SU-DHL-6 (cell line): ENCODE results near the gene PWP1.

ENCODE experiments used
- H2AFZ ChIP-seq: fragments of 200-600 bp; sonication (generic); 2 replicates; pipeline ENCODE4 v1.6.1; 2014; ENCODE audit warnings: low read depth, mild to moderate bottlenecking, moderate library complexity, mixed read lengths, antibody characterized with exemption, low read length; ENCODE audit not compliant: severe bottlenecking
- H3F3A ChIP-seq: fragments of 200-600 bp; shearing (Covaris generic); 2 replicates; pipeline ENCODE4 v1.6.0; 2016; ENCODE audit warnings: antibody characterized with exemption, mild to moderate bottlenecking; ENCODE audit not compliant: insufficient read depth
- H3K27ac ChIP-seq: fragments of 200-600 bp; sonication (generic); 2 replicates; pipeline ENCODE4 v1.5.1; 2016; ENCODE audit warnings: low read depth, mild to moderate bottlenecking, low read length, moderate library complexity, mixed read lengths
- H3K27me3 ChIP-seq: fragments of 200-600 bp; sonication (generic), shearing (Covaris generic); 2 replicates; pipeline ENCODE4 v1.6.0; 2014; ENCODE audit warnings: mild to moderate bottlenecking, low read length
- H3K36me3 ChIP-seq: fragments of 200-600 bp; sonication (generic); 2 replicates; pipeline ENCODE4 v1.6.1; 2014; ENCODE audit warnings: mild to moderate bottlenecking, low read length, mixed read lengths
- H3K4me2 ChIP-seq: fragments of 300-600, 200-600 bp; shearing (Covaris generic), sonication (generic); 2 replicates; pipeline ENCODE4 v1.6.0; 2014; ENCODE audit warnings: low read length, low read depth, mild to moderate bottlenecking; ENCODE audit not compliant: poor library complexity, severe bottlenecking
- H3K4me3 ChIP-seq: fragments of 200-600 bp; sonication (generic); 2 replicates; pipeline ENCODE4 v1.5.1; 2014; ENCODE audit warnings: antibody characterized with exemption, low read length, mild to moderate bottlenecking, mixed read lengths; ENCODE audit not compliant: insufficient read depth, poor library complexity, severe bottlenecking
- H3K79me2 ChIP-seq: fragments of 200-600 bp; sonication (generic); 2 replicates; pipeline ENCODE4 v1.6.1; 2014; ENCODE audit warnings: mild to moderate bottlenecking, low read length, moderate library complexity; ENCODE audit not compliant: insufficient read depth
- H3K9ac ChIP-seq: fragments of 200-600 bp; sonication (generic); 2 replicates; pipeline ENCODE4 v1.7.0; 2014; ENCODE audit warnings: mild to moderate bottlenecking, low read length
- H3K9me2 ChIP-seq: fragments of 200-600 bp; sonication (generic); replicated peaks from 2 replicates; pipeline ENCODE4 v1.6.1; 2014; ENCODE audit warnings: low read length; ENCODE audit not compliant: insufficient read depth
- H3K9me3 ChIP-seq: fragments of 200-600 bp; sonication (generic); 2 replicates; pipeline ENCODE4 v1.6.1; 2014; ENCODE audit warnings: low read length, mixed read lengths; ENCODE audit not compliant: insufficient read depth
- H4K20me1 ChIP-seq: fragments of 200-600 bp; sonication (generic); 2 replicates; pipeline ENCODE4 v1.6.1; 2014; ENCODE audit warnings: low read depth, mild to moderate bottlenecking, antibody characterized with exemption, low read length, moderate library complexity, mixed read lengths
- EZH2phosphoT487 ChIP-seq: fragments of 200-600 bp; sonication (generic), shearing (Covaris generic); conservative IDR thresholded peaks from 2 replicates; pipeline ENCODE4 v1.6.1; 2018; ENCODE audit warnings: mild to moderate bottlenecking, antibody characterized with exemption, low read length, moderate library complexity, mixed read lengths
- TF ChIP-seq, protein P1 (sequence below): fragments of 200-600 bp; sonication (generic); IDR thresholded peaks from one replicate; pipeline ENCODE4 v1.5.1; 2017; ENCODE audit warnings: antibody characterized with exemption, mild to moderate bottlenecking, low read length, moderate library complexity; ENCODE audit not compliant: insufficient read depth, poor library complexity, severe bottlenecking

Gene PWP1

DNA sequence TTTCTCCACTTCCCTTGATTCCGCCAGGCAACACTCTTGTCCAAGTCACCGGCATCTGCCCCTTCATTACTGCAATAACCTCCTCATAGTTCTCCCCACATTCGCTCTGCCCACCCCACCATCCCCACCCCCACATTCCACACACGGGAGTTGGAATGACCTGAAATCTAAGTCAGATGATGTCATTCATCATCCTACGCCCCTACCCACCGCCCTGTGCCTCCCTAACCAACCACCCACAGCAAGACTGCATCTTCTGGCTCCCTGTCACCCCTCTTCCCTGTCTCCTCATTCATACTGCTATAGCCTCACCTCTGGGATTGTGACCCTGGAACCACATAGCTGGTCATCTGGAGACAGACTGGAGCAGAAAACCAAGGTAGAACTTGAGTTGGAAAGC, 7.9 kb upstream of the PWP1 start:
- Histone ChIP-seq H3K9ac (no peak overlapping the region), H3K79me2 (no peaks in the 10 kb centered on the region), H4K20me1 (no peaks in the 10 kb centered on the region), H3K27ac (no peak overlapping the region), H3K9me2 (no peaks in the 10 kb centered on the region), H3K36me3 (no peaks in the 10 kb centered on the region), H3K9me3 (no peaks in the 10 kb centered on the region), H3K4me3 (no peak overlapping the region), H3K4me2 (no peak overlapping the region), H3K27me3 (no peaks in the 10 kb centered on the region; the same call in 1 of the 2 replicates), H2AFZ (no peak overlapping the region), H3F3A (no peaks in the 10 kb centered on the region)
- TF ChIP-seq, protein P1, sequence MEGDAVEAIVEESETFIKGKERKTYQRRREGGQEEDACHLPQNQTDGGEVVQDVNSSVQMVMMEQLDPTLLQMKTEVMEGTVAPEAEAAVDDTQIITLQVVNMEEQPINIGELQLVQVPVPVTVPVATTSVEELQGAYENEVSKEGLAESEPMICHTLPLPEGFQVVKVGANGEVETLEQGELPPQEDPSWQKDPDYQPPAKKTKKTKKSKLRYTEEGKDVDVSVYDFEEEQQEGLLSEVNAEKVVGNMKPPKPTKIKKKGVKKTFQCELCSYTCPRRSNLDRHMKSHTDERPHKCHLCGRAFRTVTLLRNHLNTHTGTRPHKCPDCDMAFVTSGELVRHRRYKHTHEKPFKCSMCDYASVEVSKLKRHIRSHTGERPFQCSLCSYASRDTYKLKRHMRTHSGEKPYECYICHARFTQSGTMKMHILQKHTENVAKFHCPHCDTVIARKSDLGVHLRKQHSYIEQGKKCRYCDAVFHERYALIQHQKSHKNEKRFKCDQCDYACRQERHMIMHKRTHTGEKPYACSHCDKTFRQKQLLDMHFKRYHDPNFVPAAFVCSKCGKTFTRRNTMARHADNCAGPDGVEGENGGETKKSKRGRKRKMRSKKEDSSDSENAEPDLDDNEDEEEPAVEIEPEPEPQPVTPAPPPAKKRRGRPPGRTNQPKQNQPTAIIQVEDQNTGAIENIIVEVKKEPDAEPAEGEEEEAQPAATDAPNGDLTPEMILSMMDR: no peak
- no peak for TF ChIP-seq EZH2phosphoT487

DNA sequence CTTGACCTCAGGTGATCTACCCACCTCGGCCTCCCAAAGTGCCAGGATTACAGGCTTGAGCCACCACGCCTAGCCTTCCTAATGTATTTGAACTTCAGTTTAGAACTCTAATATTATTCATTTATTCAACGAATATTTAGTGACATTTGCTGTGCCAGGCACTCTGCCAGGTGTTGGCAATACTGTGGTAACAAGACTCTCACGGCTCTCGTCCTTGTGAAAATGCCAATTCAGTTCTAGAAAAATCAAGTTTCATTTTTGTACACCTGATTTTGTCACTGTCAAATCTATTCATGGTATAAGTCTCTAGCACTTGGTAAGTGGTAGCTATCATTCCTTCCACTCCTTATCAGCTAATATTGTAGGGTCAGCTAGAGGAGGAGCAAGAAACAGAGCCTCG, 6.3 kb upstream of the PWP1 start:
- H3K79me2 ChIP-seq: no peaks in the 10 kb centered on the region
- H4K20me1 ChIP-seq: no peaks in the 10 kb centered on the region
- H3K27ac ChIP-seq: no peak overlapping the region
- H2AFZ ChIP-seq: no peak overlapping the region
- H3F3A ChIP-seq: no peaks in the 10 kb centered on the region
- H3K4me2 ChIP-seq: no peak overlapping the region
- H3K36me3 ChIP-seq: no peaks in the 10 kb centered on the region
- H3K27me3 ChIP-seq: no peaks in the 10 kb centered on the region; the same call in 1 of the 2 replicates
- no peak overlapping the region for H3K9ac ChIP-seq
- TF ChIP-seq EZH2phosphoT487: no peak
- TF ChIP-seq, protein P1: no peak
- no peaks in the 10 kb centered on the region for H3K9me2 ChIP-seq
- H3K9me3 ChIP-seq: no peaks in the 10 kb centered on the region
- no peak overlapping the region for H3K4me3 ChIP-seq

DNA sequence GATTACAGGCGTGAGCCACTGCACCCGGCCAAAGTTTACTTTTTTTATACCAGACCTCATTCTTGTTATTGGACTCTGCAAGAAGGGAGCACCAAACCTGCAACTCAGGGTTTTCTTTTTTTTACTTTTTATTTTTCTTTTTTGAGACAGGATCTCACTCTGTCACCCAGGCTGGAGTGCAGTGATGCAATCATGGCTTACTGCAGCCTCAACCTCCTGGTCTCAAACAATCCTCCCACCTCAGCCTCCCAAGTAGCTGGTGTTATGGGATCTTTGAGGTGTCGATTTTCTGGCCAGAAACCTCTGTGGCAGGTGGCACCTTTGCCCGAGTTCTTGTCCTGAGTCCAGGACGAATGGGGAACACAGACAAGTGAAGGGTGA, 4.2 kb upstream of the PWP1 start:
- Histone ChIP-seq H4K20me1 (no peaks in the 10 kb centered on the region), H2AFZ (no peak overlapping the region), H3K79me2 (peaks cover 8% of the 10 kb centered on the region), H3K9me2 (no peaks in the 10 kb centered on the region), H3K27ac (no peak overlapping the region), H3F3A (no peaks in the 10 kb centered on the region), H3K4me3 (no peak overlapping the region), H3K4me2 (no peak overlapping the region), H3K36me3 (no peaks in the 10 kb centered on the region), H3K9me3 (no peaks in the 10 kb centered on the region), H3K9ac (no peak overlapping the region), H3K27me3 (no peaks in the 10 kb centered on the region; the same call in 1 of the 2 replicates)
- TF ChIP-seq, protein P1: no peak
- TF ChIP-seq EZH2phosphoT487: no peak
